ENCODE data around the gene PLPP3. TPM values are rescaled to one million over a fixed set of nuclear protein-coding genes. Genes with fewer than 3 reads are reported as not detected.

Gene PLPP3
- total RNA-seq, 1 donor from 2014 or later = 61.8 TPM

DNA sequence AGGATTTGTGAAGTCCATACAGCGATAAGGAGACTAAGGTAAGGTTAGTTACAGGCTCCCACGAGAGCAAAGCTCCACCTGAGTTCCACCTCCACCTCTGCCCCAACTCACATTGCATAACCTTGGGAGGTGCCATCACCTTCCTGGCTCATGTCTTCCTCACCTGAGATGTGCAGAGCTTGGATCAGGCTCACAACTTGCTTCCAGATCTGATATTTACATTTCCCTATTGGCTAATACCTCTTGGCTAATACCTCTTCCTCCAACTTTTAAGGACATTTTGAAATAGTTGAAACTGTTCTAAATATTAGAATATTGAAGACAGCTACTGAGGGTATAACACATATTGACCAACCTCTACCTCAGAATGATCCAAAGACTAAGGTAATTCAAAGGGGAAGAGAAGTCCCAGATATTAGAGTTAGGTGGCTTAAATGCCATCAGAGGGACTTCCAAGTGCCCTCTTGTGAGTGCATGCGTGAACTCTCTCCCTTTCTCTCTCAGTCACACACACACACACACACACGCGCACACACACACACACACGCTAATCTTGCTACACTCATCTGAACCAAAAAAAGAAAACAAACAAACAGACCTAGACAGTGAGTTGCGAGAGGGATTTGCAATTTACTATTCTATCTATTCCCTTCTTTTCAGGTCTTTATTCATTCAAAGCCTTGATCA is 134.3 kb downstream of the PLPP3 start:
- no peaks in the 10 kb centered on the region for H3K27me3 Mint-ChIP-seq (ENCODE audit: low read depth)
- no peak for TF ChIP-seq CTCF (IDR thresholded peaks at IDR 0.05; ENCODE audit: unreplicated experiment)
- no peak overlapping the region for H3K4me3 Mint-ChIP-seq
- H3K27ac Mint-ChIP-seq = no peak overlapping the region
- H3K36me3 Mint-ChIP-seq = no peaks in the 10 kb centered on the region
- no peak for DNase-seq (ENCODE audit: low spot score in 2 of 2, unreplicated experiment in 2 of 2)
- no peaks in the 10 kb centered on the region for H3K9me3 Mint-ChIP-seq
- H3K4me1 Mint-ChIP-seq = peaks cover 29% of the 10 kb centered on the region

Other genes with a start within 250 kb of the PLPP3 start
- gene PRKAA2, start 65.8 kb upstream of the PLPP3 start, total RNA-seq = 5.3 to 5.7 TPM (median 5.6 TPM) in 3 replicates
- 0.34 to 0.45 TPM (median 0.40 TPM) in 3 replicates for gene FYB2, start 239.8 kb upstream of the PLPP3 start, total RNA-seq